ENCODE results near the gene ABHD8. TPM values are rescaled to one million over a fixed set of nuclear protein-coding genes. Genes with fewer than 3 reads are reported as not detected.

Gene ABHD8
- total RNA-seq, 5 donors from 2014 or later (not counting 1 experiment from before 2014, with no cell fraction given) = 5.3 to 12.4 (median 11.3) TPM

DNA sequence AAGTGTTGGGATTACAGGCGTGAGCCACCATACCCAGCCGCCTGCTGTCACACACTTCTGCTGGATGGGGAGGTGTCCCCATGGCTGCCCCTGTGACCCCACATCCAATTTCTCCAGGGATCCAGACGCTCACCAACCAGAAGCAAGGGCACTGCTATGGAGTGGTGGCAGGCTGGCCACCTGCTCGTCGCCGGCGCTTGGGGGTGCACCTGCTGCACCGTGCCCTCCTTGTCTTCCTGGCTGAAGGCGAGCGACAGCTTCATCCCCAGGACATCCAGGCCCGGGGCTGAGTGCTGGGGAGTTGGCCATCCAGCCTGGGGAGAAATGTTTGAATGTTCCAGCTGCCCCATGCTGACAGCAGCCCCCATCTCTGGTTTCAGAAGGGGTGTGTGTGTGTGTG is 17.0 kb downstream of the ABHD8 start:
- Histone ChIP-seq H3K36me3 (ENCODE audit: control insufficient read depth in 2 of 2, extremely low read depth in 1 of 2, insufficient read depth in 1 of 2, low read length in 1 of 2) (no peaks in the 10 kb centered on the region), H3K4me3 (ENCODE audit: control insufficient read depth in 1 of 2, extremely low read depth in 1 of 2, low read length in 1 of 2) (no peak overlapping the region), H3K27ac (ENCODE audit: low read length) (no peak overlapping the region), H3K4me1 (ENCODE audit: control insufficient read depth in 1 of 2, extremely low read depth in 1 of 2, insufficient read depth in 2 of 2, low read length in 2 of 2) (peaks cover 6 to 23% of the 10 kb centered on the region in 2 experiments), H3K27me3 (replicated peaks in 1 of 2; ENCODE audit: control insufficient read depth in 2 of 2, extremely low read depth in 1 of 2, insufficient read depth in 2 of 2, low read length in 1 of 2) (peaks cover 0 to 39% of the 10 kb centered on the region in 2 experiments), H3K9me3 (no peaks in the 10 kb centered on the region)
- Mint-ChIP-seq H3K27ac (no peak overlapping the region), H3K4me3 (no peak overlapping the region), H3K9me3 (no peaks in the 10 kb centered on the region), H3K4me1 (peaks cover 4 to 7% (median 5%) of the 10 kb centered on the region in 3 donors), H3K36me3 (no peaks in the 10 kb centered on the region), H3K27me3 (peaks cover 0 to 7% of the 10 kb centered on the region in 2 donors)
- WGBS (ENCODE audit: insufficient coverage) = 94% methylated on average over 5 of the region's 11 CpGs
- DNase-seq = no peak
- ChIA-PET CTCF (interaction anchor here in 1 of 2 donors (0.6 kb wide), 1 partner anchor 98 kb away, joined by 4 read pairs; no protein-coding TSS in a partner anchor), POLR2A (interaction anchor here in 1 of 2 donors (0.7 kb wide), 1 partner anchor 407 kb away, joined by 5 read pairs; no protein-coding TSS in a partner anchor)
- no peak for ATAC-seq (replicated peaks in 1 of 4)

DNA sequence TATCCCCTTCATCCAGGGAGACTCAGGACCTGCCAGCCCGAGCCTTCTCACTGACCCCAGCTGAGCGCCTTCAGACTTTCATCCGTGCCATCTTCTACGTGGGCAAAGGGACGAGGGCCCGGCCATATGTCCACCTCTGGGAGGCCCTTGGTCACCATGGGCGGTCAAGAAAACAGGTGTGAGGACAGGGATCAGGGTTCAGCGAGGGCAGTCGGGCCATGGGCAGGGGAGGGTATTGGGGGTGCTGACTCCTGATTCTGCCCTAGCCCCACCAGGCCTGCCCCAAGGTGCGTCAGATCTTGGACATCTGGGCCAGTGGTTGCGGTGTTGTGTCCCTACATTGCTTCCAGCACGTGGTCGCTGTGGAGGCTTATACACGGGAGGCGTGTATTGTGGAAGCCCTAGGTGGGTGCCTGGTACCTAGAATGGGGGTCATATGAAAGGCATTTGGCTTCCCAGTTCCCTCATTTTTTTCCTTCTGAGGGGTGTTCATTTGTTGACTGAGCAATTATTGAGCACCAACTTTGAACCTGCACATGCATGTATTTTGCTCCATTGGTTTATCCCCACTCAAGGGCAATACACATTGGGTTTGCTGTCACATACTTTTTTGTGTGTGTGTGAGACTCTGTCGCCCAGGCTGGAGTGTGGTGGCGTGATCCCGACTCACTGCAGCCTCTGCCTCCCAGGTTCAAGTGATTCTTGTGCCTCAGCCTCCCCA is 17.6 kb downstream of the ABHD8 start:
- Mint-ChIP-seq H3K4me1 (peaks cover 4 to 7% (median 5%) of the 10 kb centered on the region in 3 donors), H3K27ac (no peak overlapping the region), H3K9me3 (no peaks in the 10 kb centered on the region), H3K36me3 (no peaks in the 10 kb centered on the region), H3K27me3 (peaks cover 0 to 7% of the 10 kb centered on the region in 2 donors), H3K4me3 (no peak overlapping the region)
- Histone ChIP-seq H3K4me1 (ENCODE audit: control insufficient read depth in 1 of 2, extremely low read depth in 1 of 2, insufficient read depth in 2 of 2, low read length in 2 of 2) (peaks cover 6 to 26% of the 10 kb centered on the region in 2 experiments), H3K27ac (ENCODE audit: low read length) (no peak overlapping the region), H3K4me3 (ENCODE audit: control insufficient read depth in 1 of 2, extremely low read depth in 1 of 2, low read length in 1 of 2) (no peak overlapping the region), H3K9me3 (no peaks in the 10 kb centered on the region), H3K27me3 (replicated peaks in 1 of 2; ENCODE audit: control insufficient read depth in 2 of 2, extremely low read depth in 1 of 2, insufficient read depth in 2 of 2, low read length in 1 of 2) (peaks cover 0 to 45% of the 10 kb centered on the region in 2 experiments), H3K36me3 (ENCODE audit: control insufficient read depth in 2 of 2, extremely low read depth in 1 of 2, insufficient read depth in 1 of 2, low read length in 1 of 2) (no peaks in the 10 kb centered on the region)
- 90% methylated on average over 15 of the region's 18 CpGs for WGBS (ENCODE audit: insufficient coverage)
- DNase-seq (no peak), ATAC-seq (replicated peaks in 1 of 4) (no peak)
- CTCF ChIA-PET = no interaction called here
- POLR2A ChIA-PET = interaction anchor here in 1 of 2 donors (0.6 kb wide), 2 partner anchors 41 to 166 kb away, joined by 3 to 4 read pairs; no protein-coding TSS in a partner anchor

DNA sequence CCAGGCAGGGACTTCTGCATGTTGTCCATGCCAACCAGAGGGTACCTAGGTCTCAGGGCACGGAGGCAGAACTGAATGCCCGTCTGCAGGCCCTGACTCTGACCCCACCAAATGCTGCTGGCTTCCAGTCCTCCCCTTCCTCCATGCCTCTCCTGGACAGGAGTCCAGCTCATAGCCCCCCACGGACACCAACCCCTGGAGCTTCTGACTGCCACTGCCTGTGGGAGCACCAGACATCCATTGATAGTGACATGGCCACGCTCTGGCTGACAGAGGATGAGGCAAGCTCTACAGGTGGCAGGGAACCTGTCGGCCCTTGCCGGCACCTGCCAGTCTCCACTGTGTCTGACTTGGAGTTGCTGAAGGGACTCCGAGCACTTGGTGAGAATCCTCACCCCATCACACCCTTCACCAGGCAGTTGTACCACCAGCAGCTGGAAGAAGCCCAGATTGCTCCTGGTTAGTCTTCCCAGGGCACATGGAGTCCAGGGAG is 19.7 kb downstream of the ABHD8 start:
- Histone ChIP-seq H3K4me3 (ENCODE audit: control insufficient read depth in 1 of 2, extremely low read depth in 1 of 2, low read length in 1 of 2) (no peak overlapping the region), H3K36me3 (ENCODE audit: control insufficient read depth in 2 of 2, extremely low read depth in 1 of 2, insufficient read depth in 1 of 2, low read length in 1 of 2) (peaks cover 0 to 7% of the 10 kb centered on the region in 2 donors), H3K27me3 (replicated peaks in 1 of 2; ENCODE audit: control insufficient read depth in 2 of 2, extremely low read depth in 1 of 2, insufficient read depth in 2 of 2, low read length in 1 of 2) (peaks cover 0 to 38% of the 10 kb centered on the region in 2 experiments), H3K4me1 (ENCODE audit: control insufficient read depth in 1 of 2, extremely low read depth in 1 of 2, insufficient read depth in 2 of 2, low read length in 2 of 2) (peaks cover 6 to 22% of the 10 kb centered on the region in 2 experiments), H3K9me3 (no peaks in the 10 kb centered on the region), H3K27ac (ENCODE audit: low read length) (no peak overlapping the region)
- CTCF ChIA-PET = no interaction called here
- Mint-ChIP-seq H3K27me3 (peaks cover 0 to 5% of the 10 kb centered on the region in 2 donors), H3K27ac (no peak overlapping the region), H3K4me3 (peak overlapping the region in 2 of 3 donors; percentile 43 to 77), H3K9me3 (no peaks in the 10 kb centered on the region), H3K4me1 (peaks cover 4 to 7% (median 5%) of the 10 kb centered on the region in 3 donors), H3K36me3 (no peaks in the 10 kb centered on the region)
- DNase-seq (no peak), ATAC-seq (replicated peaks in 1 of 4) (no peak)
- POLR2A ChIA-PET = interaction anchor here in 1 of 2 donors (0.5 kb wide), 1 partner anchor 62 kb away, joined by 9 read pairs; no protein-coding TSS in a partner anchor
- WGBS (ENCODE audit: insufficient coverage) = 93% methylated on average over 6 of the region's 7 CpGs

DNA sequence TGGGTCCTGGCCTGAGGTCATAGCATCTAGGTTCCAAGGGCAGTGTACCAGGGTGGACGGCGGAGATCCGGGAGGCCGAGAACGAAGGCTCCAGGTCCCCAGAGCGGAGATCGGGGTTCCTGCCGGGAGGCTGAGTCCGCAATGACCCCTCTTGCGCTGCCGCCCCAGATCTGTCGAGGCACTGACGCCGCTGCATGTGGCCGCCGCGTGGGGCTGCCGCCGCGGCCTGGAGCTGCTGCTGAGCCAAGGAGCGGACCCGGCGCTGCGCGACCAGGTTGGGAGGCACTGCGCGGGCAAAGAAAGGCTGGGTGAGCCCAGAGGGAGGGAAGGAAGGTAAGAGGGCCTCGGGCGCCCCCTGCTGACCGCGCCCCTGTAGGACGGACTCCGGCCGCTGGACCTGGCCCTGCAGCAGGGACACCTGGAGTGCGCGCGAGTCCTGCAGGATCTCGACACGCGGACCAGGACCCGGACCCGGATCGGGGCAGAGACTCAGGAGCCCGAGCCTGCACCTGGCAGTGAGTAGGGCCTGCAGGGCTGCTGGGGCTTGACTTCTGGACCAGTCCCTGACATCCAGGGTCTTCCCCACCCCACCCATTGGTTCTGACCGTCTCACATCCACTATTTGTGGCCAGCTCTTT is 20.6 kb downstream of the ABHD8 start:
- H3K27me3 Mint-ChIP-seq = peaks cover 0 to 2% of the 10 kb centered on the region in 2 donors
- peak; percentile 92 to 94 (median 93) for ATAC-seq (replicated peaks in 1 of 4)
- POLR2A ChIA-PET = no interaction called here
- H3K27me3 ChIP-seq (replicated peaks in 1 of 2; ENCODE audit: control insufficient read depth in 2 of 2, extremely low read depth in 1 of 2, insufficient read depth in 2 of 2, low read length in 1 of 2) = peaks cover 0 to 31% of the 10 kb centered on the region in 2 experiments
- H3K4me1 ChIP-seq (ENCODE audit: control insufficient read depth in 1 of 2, extremely low read depth in 1 of 2, insufficient read depth in 2 of 2, low read length in 2 of 2) = peaks cover 6 to 22% of the 10 kb centered on the region in 2 experiments
- H3K9me3 Mint-ChIP-seq = no peaks in the 10 kb centered on the region
- peaks cover 2 to 11% of the 10 kb centered on the region in 2 donors for H3K36me3 ChIP-seq (ENCODE audit: control insufficient read depth in 2 of 2, extremely low read depth in 1 of 2, insufficient read depth in 1 of 2, low read length in 1 of 2)
- no peaks in the 10 kb centered on the region for H3K9me3 ChIP-seq
- CTCF ChIA-PET = interaction anchor here in 1 of 2 donors (2.1 kb wide), 1 partner anchor 16 kb away, joined by 10 read pairs; the partner anchor contains the start of gene BABAM1
- H3K27ac ChIP-seq (ENCODE audit: low read length) = no peak overlapping the region
- H3K4me3 Mint-ChIP-seq = peak overlapping the region; percentile 70 to 82 (median 77)
- H3K36me3 Mint-ChIP-seq = peaks cover under 1% of the 10 kb centered on the region
- 3% methylated on average over 45 of the region's 45 CpGs for WGBS (ENCODE audit: insufficient coverage)
- peak overlapping the region; percentile 48 to 81 for H3K4me3 ChIP-seq (ENCODE audit: control insufficient read depth in 1 of 2, extremely low read depth in 1 of 2, low read length in 1 of 2)
- DNase-seq = peak in 34 of 35 experiments; percentile 44 to 88 (median 62)
- H3K4me1 Mint-ChIP-seq = peaks cover 4 to 7% (median 5%) of the 10 kb centered on the region in 3 donors
- H3K27ac Mint-ChIP-seq = no peak overlapping the region

DNA sequence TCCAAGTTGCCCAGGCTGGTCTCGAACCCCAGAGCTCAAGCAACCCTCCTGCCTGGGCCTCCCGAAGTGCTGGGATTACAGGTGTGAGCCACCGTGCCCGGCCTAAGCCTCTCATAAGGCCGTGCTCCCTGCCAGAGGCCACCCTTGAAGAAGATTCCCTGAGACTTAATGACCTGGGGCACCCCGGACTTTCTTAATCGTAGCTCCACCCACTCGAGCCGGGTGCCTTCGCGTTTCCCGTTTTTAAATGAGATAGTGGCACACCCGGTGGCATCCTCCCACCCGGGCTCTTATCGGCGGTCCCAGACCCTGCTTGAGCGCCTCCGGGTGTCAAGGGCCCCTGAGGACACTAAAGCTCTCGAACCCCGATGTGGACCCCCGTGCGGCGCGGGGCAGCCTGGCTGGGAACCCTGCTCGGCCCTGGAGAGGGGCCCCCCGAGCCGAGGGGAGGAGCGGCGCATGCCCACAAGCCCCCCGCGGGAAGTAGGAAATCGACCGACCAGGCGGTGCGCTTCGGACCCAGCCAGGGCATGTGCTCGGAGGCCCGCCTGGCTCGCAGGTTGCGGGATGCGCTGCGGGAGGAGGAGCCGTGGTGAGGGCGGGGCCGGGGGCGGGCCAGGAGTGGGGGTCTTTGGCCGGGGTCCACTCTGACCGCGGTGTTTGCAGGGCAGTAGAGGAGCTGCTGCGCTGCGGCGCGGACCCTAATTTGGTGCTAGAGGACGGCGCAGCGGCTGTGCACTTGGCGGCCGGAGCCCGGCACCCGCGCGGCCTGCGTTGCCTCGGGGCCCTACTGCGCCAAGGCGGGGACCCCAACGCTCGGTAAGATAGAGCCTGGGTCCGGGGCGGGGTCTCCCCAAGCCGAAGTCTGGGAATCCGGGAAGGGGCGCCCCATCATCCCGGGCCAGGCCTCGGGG is 21.6 kb downstream of the ABHD8 start, which contains the start of gene ANKLE1:
Gene ANKLE1 (plus strand): TSS at position 511 of the 914 bp plus-strand sequence. CDS start 20 bp downstream, at position 531.
- 6% methylated on average over 73 of the region's 75 CpGs for WGBS (ENCODE audit: insufficient coverage)

More for the DNA sequence above, 21.6 kb downstream of the ABHD8 start, which contains the start of gene ANKLE1:
- Mint-ChIP-seq H3K4me1 (peaks cover 4 to 7% (median 5%) of the 10 kb centered on the region in 3 donors), H3K27me3 (no peaks in the 10 kb centered on the region), H3K9me3 (no peaks in the 10 kb centered on the region), H3K4me3 (peak within 1 kb of the TSS; percentile 70 to 82 (median 77)), H3K27ac (no peak within 1 kb of the TSS), H3K36me3 (peaks cover 5% of the 10 kb centered on the region)
- ChIA-PET POLR2A (interaction anchor here in 1 of 2 donors (0.6 kb wide), 1 partner anchor 15 kb away, joined by 3 read pairs; no protein-coding TSS in a partner anchor), CTCF (interaction anchor here in 1 of 2 donors (1.1 to 2.1 kb wide), 2 partner anchors 15 to 28 kb away, joined by 3 to 10 read pairs; partner anchors contain the start of genes BABAM1 and DDA1)
- H3K4me1 ChIP-seq (ENCODE audit: control insufficient read depth in 1 of 2, extremely low read depth in 1 of 2, insufficient read depth in 2 of 2, low read length in 2 of 2) = peaks cover 6 to 22% of the 10 kb centered on the region in 2 experiments
- H3K9me3 ChIP-seq = no peaks in the 10 kb centered on the region
- ATAC-seq (replicated peaks in 1 of 4) (peak; percentile 22 to 34 (median 30)), DNase-seq (peak in 4 of 35 experiments; percentile 14 to 33 (median 18))
- peaks cover 0 to 31% of the 10 kb centered on the region in 2 experiments for H3K27me3 ChIP-seq (replicated peaks in 1 of 2; ENCODE audit: control insufficient read depth in 2 of 2, extremely low read depth in 1 of 2, insufficient read depth in 2 of 2, low read length in 1 of 2)
- H3K36me3 ChIP-seq (ENCODE audit: control insufficient read depth in 2 of 2, extremely low read depth in 1 of 2, insufficient read depth in 1 of 2, low read length in 1 of 2) = peaks cover 4 to 18% of the 10 kb centered on the region in 2 donors
- H3K27ac ChIP-seq (ENCODE audit: low read length) = no peak within 1 kb of the TSS
- peak within 1 kb of the TSS; percentile 48 to 81 for H3K4me3 ChIP-seq (ENCODE audit: control insufficient read depth in 1 of 2, extremely low read depth in 1 of 2, low read length in 1 of 2)
